NT2/D1 (cell line): ENCODE data around the gene DNAJC16.

Experiments
- SUZ12 ChIP-seq: IDR thresholded peaks from 2 replicates; pipeline ENCODE4 v1.6.1; 2011; ENCODE audit not compliant: insufficient read length, insufficient read depth; ENCODE audit errors: extremely low read depth
- YY1 ChIP-seq: IDR thresholded peaks from 2 replicates; pipeline ENCODE4 v1.6.1; 2011; ENCODE audit not compliant: insufficient read length, insufficient read depth
- ZNF274 ChIP-seq: IDR thresholded peaks from 2 replicates; pipeline ENCODE4 v1.6.1; 2011; ENCODE audit warnings: mild to moderate bottlenecking, low read depth, low read length

DNA sequence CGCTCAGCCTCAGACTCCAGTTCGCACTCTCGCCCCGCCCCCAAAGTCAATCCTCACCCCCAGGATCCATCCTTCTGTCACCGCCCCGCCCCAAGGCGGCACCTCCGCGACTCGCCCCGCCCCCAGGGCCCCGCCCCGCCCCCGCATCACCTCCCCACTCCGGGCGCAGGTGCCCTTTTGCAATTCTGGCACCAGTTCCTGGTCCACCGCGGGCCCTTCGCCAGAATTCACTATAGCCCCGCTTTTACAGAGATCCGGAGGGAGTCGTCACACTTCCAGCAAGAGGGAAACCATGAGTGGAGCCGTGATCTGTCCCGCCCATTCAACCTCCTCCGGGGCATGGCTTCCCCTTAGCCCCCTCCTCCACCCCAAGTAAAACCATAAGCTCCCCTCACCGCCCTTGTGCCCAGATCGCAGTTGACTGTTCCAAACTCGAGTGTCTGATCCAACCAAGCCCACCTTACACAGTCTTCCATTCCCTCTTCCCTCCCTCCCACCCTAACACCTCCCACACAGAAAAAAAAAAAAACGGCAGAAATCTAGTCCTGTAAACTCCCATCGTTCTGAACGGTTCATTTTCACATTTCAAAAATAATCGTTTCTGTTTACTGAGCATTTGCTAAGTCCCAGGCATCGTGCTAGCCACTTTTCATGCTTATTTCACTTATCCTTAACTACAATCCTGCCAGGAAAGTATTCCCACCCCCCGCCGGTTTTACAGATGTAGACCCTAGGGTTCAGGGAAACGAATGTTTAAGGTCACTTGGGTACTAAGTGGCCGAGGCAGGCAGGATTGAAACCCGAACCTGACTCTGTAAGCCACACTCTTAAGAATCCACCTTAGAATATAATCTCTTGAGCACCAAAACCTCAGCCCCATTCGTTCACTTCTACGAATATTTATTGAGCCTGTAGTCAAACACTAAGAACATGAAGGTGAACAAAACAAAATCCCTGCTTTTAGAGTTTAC, 1.3 kb upstream of the DNAJC16 start:
- TF ChIP-seq YY1 (no peak), ZNF274 (no peak), SUZ12 (no peak)
